Measurements from ENCODE around the gene SMOC1. TPM values are rescaled to one million over a fixed set of nuclear protein-coding genes. Genes with fewer than 3 reads are reported as not detected.

The SMOC1 gene
- total RNA-seq, 3 donors from 2014 or later, result 1.2 to 2.0 (median 1.7) TPM

GRCh38 chr14:69979882-69980281, 100.7 kb downstream of the SMOC1 start:
- intact Hi-C loops (cut with DNase I, micrococcal nuclease), result no loop called here

DNA sequence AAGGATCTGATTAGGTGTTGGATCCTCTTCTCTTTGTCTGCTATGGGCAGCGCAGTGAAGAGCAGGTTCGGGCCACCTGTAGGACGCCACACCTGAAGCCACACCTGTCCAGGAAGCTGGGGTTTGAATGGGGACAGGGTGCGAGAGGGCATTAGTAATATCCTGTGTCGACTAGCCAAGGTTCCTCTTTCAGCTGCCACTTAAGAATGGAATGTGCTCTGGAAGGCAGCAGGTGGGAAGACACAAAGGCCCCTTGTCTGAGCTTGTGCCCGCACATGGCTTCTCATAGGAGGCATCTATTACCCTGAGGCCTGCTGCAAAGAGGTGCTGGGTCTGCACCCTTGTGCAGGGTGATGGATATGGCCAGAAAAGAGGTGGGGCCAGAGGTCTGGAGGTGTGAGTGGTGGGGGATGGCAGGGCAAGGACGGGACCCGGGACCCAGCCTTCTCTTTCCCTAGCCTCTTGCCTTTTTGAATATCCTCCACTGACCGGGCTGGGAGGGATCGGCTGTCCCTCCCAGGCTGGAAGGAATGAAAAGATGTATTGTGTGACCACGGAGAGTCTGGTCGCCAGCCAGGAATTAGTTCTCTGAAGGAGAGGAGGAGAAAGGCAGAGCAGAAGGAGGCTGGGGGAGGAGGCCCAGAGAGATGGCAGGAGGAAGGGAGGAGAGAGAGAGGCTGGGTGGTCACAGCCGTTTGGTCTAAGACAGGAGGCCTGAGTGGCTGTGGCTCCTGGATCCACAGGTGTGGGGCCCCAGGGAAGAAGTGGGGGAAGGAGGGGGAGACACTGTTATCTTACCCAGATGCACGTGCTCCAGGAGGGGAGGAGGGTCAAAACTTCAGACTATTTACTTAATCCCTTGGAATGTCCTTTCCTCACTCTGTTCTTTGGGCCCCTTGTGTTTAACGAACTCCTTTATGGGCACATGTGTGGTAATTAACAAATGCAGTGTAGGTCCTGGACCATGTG, 101.5 kb downstream of the SMOC1 start:
- no peak for TF ChIP-seq CTCF (IDR thresholded peaks at IDR 0.05)
- no peaks in the 10 kb centered on the region for H3K9me3 ChIP-seq
- H3K4me1 ChIP-seq (ENCODE audit: low read depth), result no peaks in the 10 kb centered on the region
- no peak for DNase-seq
- H3K4me3 ChIP-seq, result no peak overlapping the region
- peak; percentile 67 for ATAC-seq
- H3K36me3 ChIP-seq (ENCODE audit: low read depth), result no peaks in the 10 kb centered on the region
- intact Hi-C loops (cut with DNase I, micrococcal nuclease), result no loop called here

More at GRCh38 chr14:69979882-69980281, 100.7 kb downstream of the SMOC1 start:
- ATAC-seq (no peak), DNase-seq (no peak)
- H3K4me1 ChIP-seq (ENCODE audit: low read depth), result no peaks in the 10 kb centered on the region
- H3K9me3 ChIP-seq, result no peaks in the 10 kb centered on the region
- no peaks in the 10 kb centered on the region for H3K36me3 ChIP-seq (ENCODE audit: low read depth)
- no peak overlapping the region for H3K4me3 ChIP-seq
- no peak for TF ChIP-seq CTCF (IDR thresholded peaks at IDR 0.05)

- no peak for TF ChIP-seq CTCF (IDR thresholded peaks at IDR 0.05)
- Histone ChIP-seq H3K4me3 (no peak overlapping the region), H3K36me3 (ENCODE audit: low read depth) (no peaks in the 10 kb centered on the region), H3K4me1 (ENCODE audit: low read depth) (no peaks in the 10 kb centered on the region), H3K9me3 (no peaks in the 10 kb centered on the region)
- ATAC-seq (no peak), DNase-seq (no peak)
- intact Hi-C loops (cut with DNase I, micrococcal nuclease), result no loop called here
These were observed 103.1 kb downstream of the SMOC1 start for GRCh38 chr14:69982220-69982839.

- H3K4me3 ChIP-seq, result no peak overlapping the region
- H3K36me3 ChIP-seq (ENCODE audit: low read depth), result no peaks in the 10 kb centered on the region
- no peaks in the 10 kb centered on the region for H3K4me1 ChIP-seq (ENCODE audit: low read depth)
- TF ChIP-seq CTCF (IDR thresholded peaks at IDR 0.05), result no peak
- DNase-seq, result no peak
- intact Hi-C loops (cut with DNase I, micrococcal nuclease), result no loop called here
- H3K9me3 ChIP-seq, result no peaks in the 10 kb centered on the region
- no peak for ATAC-seq
These were observed 103.7 kb downstream of the SMOC1 start for GRCh38 chr14:69982886-69983285.

DNA sequence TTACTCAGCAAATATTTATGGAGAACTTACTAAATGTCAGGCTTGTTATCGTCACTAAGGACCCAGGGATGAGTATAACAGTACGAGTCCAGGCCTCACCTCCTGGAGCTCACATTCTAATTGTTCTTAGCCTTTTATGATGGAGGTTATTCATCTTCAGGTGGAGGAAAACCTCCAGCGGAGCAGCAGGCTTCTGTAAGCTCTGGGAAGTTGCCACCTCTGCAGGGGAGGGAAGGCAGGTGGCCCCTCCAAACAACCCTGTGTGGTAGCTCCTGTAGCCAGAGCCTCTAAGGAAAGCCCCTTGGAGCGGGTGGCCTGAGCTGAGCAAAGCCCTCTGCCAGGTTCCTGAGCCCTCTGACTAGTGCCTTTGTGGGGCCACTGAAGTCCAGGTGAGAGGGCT, 104.1 kb downstream of the SMOC1 start:
- no peak for TF ChIP-seq CTCF (IDR thresholded peaks at IDR 0.05)
- Histone ChIP-seq H3K36me3 (ENCODE audit: low read depth) (no peaks in the 10 kb centered on the region), H3K9me3 (no peaks in the 10 kb centered on the region), H3K4me3 (no peak overlapping the region), H3K4me1 (ENCODE audit: low read depth) (no peaks in the 10 kb centered on the region)
- DNase-seq, result no peak
- ATAC-seq, result no peak
- intact Hi-C loops (cut with DNase I, micrococcal nuclease), result no loop called here

All from mucosa of descending colon (tissue), 3 donors.